ENCODE measurements around the gene NCL.
"Not testable (repeated sequence)": the region's sequence is repeated elsewhere in the genome, so short reads cannot be mapped to it uniquely, and the experiment has no call there.

Gene NCL

DNA sequence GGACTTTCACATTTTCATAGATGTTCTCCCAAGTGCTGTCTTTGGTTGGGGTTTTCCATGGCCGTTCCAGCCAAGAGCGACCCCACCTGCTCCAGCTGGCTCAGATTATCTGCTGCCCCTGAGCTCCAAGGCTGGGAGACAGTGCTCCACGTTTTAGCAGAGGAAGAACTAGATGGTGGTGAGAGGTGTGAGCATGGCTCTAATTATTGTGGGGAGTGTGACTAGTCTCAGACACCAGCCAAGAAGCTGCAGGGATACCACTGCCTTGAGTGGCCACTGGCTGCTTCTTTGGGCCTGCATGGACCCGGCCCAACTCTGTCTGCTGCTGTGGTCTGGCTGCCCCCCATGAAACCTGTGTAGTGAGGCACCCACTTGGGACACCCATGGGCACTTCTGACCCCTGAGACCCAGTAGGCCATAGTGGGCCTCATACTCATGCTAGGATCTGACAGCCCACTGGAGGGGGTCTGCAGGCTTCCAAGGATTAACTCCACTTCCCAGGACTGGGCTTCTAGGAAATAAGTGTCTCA, 2.8 kb upstream of the NCL start:
- no peak for DNase-seq

DNA sequence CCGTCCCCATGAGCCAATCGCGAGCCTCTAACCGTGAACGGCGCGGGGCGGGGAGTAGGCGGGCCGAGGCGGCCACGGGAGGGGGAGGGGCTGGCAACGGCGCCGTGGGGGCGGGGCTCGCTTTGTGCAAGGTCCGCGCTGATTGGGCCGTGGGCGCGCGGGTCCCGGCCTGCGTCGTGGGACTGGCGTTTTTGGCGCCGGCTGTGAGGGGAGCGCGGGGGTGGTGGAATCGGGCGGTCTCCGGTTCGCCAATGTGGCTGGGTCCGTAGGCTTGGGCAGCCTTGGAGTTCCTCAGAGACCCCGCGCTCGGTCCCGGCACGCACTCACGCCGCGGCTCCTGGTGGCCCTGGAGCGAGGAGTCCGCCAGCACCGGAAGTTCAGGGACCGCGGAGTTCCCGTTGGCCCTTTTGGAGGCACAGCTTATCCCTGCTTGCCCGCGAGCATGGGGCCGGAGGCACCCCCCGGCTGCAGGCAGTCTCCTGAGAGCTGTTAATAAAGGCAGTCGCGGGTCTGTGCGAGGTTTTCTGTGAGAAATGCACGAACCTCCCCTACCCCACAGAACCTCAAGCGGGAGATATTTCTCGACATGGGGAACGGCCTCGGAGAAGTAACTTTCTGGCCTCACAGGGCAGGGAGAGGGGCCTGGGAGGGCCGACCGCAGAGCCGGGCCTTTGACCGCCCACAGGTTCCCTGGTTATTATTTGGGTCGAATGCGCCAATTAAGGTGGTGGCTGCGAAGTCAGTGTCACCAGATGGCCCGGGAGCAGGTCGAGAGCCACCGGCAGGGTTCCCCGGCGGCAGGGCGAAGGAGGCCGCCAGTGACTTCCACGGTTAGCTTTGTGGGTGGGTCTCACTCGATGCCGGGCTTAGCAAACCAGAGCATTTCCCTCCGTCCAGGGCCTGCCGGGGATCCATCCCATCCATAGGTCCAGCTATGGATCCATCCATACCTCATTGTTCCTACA, 574 bp upstream of the NCL start:
- DNase-seq, result peak; percentile 96

DNA sequence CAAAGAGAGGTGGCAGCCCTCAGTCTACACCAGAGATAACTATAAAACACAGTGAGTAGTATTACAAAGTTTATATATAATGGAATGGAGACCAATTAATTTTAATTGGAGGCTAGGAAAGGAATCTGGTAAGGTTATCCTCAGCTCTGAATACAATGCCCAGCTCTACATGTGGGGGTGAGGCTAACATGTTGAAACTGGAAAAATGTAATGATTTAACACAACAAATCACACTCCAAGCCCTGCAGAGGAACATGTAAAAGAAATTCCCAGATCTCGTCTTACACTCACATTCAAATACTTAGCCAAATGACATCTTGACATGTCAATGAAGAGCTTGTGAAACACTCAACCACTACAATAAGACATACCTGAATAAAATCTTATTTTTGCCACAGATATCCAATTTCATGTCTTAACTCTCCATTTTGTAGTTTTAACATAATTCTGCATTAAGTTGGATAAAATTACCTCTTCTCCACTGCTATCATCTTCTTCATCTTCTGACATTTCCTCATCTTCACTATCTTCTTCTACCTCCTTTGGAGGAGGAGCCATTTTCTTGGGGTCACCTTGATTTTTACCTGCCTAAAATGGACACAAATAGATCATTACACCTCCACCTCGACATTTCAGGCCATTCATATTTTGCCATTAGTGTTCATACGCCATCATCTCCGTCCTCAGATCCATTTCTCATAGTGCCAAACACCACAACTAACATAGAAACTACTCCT, 1.4 kb downstream of the NCL start:
- no peak for DNase-seq

DNA sequence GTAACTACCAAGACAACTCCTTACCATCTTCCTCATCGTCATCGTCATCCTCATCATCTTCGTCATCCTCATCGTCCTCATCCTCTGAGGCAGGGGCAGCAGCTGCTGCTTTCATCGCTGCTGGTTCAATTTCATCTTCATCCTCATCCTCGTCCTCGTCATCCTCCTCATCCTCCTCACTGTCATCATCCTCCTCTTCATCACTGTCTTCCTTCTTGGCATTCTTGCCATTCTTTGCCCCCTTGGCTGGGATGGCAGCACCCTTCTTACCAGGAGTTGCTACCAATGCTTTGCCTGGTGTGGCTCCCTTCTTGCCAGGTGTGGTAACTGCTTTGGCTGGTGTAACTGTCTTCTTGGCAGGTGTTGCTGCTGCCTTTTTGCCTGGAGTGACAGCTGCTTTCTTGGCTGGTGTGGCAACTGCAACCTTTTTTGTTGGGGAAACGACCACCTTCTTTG, 2.7 kb downstream of the NCL start:
- DNase-seq, result no peak

DNA sequence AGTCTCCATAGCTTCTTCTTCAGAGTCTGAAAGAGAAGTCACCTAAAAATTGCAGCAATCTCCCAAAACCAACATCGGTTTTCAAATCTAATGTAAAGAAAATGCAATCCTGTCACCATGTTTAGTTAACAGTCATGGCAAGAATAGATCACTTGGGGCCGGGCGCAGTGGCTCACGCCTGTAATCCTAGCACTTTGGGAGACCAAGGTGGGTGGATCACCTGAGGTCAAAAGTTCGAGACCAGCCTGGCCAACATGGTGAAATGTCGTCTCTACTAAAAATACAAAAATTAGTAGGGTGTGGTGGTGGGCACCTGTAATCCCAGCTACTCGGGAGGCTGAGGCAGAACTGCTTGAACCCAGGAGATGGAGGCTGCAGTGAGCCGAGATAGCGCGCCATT, 3.4 kb downstream of the NCL start:
- not testable (repeated sequence) for DNase-seq

DNA sequence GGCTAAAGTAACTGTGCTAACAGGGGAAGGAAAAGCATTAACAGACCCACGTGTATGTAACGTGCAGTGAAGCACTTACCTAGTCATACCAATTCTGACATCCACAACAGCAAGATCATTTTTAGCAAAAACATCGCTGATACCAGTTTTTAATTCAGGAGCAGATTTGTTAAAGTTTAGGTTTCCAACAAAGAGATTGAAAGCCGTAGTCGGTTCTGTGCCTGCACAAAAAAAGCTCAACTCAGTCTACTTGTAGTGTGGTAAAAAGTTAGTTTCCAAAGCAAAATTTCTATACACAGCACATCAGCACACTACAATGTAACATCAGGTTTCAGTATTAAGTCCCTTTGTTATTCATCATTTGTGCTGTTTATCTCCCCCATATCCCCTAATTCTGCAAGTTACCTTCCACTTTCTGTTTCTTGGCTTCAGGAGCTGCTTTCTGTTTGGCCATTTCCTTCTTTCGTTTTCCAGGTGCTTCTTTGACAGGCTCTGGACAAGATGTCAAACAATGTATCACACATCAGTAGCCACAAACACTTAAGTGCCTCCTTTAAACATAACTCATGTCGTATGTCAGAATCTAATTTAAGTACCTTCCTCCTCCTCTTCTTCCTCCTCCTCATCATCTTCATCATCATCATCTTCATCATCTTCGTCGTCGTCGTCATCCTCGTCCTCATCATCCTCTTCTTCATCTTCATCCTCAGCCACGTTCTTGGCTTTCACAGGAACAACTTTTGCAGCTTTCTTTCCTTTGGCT, 4.0 kb downstream of the NCL start:
- DNase-seq, result no peak

DNA sequence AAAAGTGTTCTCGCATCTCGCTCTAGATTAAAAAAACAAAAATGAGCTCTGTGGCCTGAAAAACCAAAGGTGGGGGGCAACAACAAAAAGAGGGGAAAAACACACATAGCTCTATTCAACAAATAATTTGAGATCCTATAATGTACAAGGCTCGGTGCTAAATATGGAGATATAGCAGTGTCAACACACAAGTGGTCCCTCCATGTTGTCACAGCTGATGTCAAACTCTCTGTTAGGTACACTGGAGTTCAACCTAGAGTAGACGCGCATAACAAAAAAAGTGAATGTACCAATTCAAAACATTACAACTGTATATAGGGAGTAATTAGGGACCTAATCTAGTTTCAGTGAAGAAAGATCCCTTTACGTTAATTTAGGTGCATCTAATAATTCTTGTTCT, 5.9 kb downstream of the NCL start:
- DNase-seq, result no peak

DNA sequence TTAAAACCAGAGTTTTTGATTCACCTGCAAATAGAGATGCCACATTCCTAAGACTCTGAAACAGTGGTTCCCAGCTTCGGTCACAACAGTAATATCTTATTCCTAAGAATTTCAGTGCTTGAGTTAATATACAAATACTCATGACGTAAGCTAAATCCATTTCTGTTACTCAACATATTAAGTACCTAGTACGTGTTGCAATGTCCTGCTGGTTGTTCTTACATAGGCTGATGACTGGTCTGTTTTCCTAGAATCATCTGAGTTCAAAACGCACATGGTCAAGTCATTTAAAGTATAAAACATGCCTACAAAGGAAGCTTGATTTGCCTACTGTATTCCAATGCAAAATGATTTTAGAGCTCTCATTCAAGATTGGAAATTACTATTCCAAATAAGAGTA, 7.2 kb downstream of the NCL start:
- no peak for DNase-seq

DNA sequence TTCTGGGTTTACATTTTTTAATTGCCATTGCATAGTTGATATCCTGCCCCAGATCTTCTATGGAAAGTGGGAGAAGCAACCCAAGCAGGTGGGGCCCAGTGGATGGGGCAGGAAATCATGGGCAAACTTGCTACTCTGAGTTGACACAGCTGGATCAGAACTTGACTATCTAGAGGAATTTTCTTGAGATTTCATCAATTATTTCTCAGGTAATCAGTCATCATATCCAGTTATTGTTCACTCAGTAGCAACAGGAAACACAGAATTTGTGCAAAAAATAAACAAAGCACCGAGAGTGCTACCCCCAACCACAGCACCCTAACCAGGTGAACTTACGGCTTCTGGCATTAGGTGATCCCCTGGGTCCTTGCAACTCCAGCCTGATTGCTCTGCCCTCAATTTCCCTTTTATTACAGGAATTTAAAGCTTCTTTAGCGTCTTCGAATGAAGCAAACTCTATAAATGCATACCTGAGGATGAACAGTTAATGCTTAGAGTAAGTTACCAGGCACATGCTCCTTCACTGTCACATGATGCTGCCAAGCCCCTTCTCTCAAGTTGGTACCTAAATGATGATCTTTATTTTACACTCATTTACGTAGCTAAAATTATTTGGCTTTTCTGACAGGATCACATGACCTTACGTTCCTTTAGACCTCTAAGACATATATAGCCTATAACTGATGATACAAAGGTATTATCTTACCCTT, 7.8 kb downstream of the NCL start:
- DNase-seq, result no peak

DNA sequence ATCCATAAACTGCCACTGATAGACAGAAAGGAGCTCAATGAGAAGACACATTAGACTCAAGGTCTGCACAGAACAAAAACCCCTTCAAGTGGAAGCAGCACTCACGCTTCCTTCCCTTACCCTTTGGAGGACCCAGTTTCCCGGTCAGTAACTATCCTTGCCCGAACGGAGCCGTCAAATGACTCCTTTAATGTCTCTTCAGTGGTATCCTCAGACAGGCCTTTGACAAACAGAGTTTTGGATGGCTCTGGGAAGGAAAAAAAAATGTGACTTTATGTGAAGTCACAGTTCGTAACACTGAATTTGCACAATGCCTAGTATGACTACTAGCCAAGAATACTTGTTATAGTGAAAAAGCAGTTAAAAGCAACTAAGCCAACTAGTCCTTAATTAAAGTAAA, 8.4 kb downstream of the NCL start:
- no peak for DNase-seq

DNA sequence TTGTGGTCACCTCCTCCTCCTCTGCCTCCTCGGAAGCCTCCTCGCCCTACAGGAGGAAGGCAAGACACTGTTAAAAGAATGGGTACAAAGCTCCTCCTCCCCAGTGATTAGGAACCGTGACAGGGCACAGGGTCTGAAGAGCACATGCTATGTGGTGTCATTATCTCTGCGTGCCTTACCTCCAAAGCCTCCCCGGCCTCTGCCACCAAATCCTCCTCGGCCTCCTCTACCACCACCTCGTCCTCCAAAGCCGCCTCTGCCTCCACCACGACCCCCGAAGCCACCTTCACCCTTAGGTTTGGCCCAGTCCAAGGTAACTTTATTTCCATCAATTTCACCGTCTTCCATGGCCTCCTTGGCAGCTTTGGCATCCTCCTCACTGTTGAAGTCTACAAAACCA, 9.1 kb downstream of the NCL start:
- no peak for DNase-seq

DNA sequence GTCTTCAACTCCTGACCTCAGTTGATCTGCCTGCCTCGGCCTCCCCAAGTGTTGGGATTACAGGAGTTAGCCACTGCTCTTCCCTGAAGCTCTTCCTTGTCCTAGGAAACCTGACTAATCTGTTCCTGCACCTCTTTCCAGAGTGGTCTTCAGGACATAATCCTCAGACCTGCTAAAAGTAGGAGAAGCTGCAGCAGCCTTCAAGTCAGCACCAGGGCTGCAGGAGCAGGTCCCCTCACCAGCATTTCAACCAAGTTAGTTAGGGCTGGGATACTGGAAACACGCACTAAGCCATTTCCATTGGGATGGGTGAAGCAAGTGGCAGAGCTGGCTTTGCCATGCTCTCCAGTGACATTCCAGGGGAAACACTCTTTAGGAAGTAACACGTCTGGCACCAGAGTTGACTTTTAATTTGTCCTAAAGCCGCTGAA, 9.9 kb downstream of the NCL start:
- DNase-seq, result no peak

DNA sequence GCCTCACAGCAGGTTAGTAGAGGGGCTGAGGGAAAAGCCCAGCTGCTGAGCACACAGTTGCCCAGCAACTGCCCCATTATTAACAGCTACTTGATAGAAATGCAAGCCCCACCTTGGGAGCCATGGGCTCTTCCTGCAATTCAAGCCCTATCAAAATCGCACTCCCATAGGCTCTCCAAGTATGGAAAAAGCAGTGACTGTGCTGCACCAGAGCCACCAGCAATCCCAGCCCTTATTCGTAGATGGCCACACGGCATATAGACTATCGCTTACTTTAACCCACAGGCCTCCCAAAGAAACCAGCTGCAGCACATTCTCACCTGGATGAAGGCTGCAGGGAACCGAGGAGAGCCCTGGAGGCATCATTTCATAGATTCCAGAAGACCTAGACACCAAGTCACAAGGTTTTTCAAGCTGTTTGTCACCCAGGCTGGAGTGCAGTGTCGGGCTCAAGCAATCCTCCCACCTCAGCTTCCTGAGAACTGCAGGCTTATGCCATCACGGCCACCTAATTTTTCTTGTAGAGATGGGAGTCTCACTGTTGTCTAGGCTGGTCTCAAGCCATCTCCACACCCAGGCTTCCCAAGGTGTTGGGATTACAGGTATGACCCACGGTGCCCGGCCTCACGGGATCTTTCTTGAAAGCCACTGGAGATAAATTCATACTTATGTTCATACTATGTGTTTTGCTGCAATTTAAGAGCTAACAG, 11.3 kb downstream of the NCL start:
- peak; percentile 42 for DNase-seq

DNA sequence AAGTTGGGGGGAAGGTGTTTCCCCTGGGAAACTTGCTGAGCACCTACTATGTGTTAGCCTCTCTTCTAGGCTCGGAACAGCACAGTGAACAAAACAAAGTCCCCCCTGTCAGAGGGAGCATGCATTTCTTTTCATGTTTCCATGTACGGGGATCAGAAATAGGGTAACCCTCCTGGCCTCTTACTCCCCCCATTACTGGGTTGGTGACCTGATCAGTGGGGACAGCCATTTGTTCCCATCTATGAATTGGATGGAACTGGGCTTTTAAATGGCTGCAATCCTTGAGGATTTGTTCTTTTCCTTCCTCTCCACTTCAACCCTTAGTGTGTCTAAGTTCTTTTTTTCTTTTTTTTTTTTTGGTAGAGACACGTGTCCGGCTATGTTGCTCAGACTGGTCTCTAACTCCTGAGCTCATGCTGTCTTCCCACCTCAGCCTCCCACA, 13.7 kb downstream of the NCL start:
- no peak for DNase-seq

DNA sequence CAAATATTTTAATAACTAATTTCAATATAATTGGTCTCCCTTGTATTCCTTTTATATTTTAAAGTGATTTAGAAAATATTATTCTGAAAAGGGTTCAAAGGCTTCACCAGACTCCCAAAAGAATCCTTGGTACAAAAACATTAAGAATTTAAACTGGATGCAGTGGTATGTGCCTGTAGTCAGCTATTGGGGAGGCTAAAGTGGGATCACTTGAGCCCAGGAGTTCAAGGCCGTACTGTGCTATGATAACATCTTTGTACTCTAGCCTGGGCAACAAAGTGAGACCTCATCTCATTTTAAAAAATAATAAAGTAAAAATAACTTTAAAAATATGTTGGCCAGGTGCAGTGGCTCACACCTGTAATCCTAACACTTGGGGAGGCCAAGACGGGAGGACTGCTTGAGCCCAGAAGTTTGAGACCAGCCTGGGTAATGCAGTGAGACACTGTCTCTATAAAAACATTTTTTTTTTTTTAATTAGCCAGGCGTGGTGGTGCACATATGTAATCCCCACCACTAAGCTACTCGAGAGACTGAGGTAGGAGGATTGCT, 14.7 kb downstream of the NCL start:
- no peak for DNase-seq

DNA sequence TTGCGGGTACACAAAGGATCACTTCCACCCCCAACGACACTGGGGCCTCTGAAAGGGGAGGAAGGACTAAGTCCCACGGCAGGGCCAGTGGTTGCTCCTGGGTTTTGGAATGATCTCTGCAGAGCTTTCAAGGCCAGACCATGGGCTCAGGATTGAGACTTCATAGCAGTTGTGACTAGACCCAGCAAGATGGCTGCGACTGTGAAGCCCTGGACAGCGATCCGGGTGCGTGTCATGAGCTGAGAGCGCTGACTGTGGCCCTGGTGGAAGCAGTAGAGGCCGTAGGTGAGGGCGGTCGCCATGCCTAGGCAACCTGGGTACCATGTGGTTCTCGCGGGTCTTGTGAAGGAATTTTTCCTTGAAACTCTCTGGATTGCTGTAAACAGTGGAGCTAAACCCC, 27.3 kb downstream of the NCL start:
- DNase-seq, result no peak

DNA sequence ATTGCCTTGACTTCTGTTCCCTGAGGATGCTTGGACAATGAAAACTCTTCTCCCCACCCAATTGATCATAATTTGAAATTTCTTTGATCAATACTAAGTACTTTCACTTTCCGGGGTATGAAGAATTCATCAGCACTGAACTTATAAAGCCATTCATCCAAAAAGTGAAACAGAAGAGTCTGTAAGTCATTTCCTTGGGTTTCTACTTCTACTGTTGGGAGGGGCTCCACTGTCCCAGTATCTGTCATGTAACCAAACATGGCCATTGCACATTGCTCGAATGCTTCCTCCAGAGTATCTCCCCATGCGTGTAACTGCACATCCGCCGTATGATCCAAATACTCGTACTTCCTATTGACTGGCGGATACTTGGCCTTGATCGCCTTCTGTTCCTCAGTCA, 30.3 kb downstream of the NCL start:
- no peak for DNase-seq

DNA sequence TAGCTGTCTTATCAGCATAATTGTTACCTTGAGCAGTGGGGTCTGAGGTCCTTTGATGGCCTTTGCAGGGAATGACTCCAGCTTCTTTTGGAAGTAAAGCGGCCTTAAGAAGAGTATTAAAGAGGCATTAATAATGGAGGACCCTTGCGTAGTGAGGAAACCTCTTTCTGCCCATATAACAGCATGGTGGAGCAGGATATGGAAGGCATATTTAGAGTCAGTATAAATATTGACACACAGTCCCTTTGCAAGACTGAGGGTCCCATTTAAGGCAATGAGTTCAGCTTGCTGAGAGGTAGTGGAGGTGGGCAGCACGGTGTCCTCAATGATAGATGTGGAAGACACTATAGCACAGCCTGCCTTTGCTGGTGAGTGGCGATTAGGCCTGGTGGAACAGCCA, 32.7 kb downstream of the NCL start:
- no peak for DNase-seq

DNA sequence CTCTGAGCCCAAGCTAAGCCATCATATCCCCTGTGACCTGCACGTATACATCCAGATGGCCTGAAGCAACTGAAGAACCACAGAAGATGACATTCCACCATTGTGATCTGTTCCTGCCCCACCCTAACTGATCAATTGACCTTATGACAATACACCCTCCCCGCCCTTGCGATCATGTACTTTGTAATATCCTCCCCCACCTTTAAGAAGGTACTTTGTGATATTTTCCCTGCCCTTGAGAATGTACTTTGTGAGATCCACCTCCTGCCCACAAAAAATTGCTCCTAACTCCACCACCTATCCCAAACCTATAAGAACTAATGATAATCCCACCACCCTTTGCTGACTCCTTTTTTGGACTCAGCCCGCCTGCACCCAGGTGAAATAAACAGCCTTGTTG, 33.8 kb downstream of the NCL start:
- not testable (repeated sequence) for DNase-seq

DNA sequence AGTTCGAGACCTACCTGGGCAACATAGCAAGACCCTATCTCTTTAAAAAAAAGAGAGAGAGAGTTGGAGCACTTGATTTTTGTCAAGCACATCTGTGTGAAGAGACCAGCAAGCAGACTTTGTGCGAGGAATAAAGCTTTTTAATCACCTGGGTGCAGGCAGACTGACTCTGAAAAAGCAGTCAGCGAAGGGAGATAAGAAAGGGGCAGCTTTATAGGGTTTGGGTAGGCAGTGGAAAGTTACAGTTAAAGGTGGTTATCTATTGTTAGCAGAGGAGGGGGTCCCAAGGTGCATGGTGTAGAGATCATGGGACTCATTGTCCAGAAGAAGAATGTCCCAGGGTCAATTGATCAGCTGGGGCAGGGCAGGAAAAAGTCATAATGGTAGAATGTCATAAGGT, 34.4 kb downstream of the NCL start:
- no peak for DNase-seq

DNA sequence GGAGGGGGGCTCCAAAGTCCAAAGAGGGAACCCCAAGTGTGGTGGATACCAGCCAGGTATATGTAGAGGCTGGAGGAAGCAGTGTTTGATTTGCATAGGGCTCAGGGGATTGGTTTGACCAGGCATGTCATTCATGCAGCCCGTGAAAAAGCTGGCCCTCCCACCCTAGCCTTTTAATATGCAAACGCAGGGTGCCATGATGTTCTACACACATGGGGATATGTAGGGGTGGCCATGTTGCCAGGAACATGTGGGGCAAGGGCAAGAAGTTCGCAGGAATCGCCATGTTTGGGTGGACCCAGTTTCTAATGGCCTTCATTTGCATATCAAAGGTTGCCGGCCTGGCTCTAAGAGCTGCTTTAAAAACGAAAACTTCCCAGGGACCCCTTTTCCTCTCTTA, 35.1 kb downstream of the NCL start:
- no peak for DNase-seq
